ENCODE data around the gene ACKR3.

The ACKR3 gene

GRCh38 chr2:236631856-236632291 lies 62.2 kb downstream of the ACKR3 start:
- DNase-seq (ENCODE audit: low spot score) = no peak
